ENCODE results near the gene LAD1. TPM values are rescaled to one million over a fixed set of nuclear protein-coding genes. Genes with fewer than 3 reads are reported as not detected.

LAD1 gene
- polyA plus RNA-seq, 1 donor from 2014 or later, result not detected

GRCh38 chr1:201347498-201348210 is 51.5 kb downstream of the LAD1 start:
- Histone ChIP-seq H3K4me3 (ENCODE audit: low read length) (no peak overlapping the region), H3K9ac (ENCODE audit: low read length) (no peak overlapping the region), H3K36me3 (ENCODE audit: insufficient read depth, low read length) (no peaks in the 10 kb centered on the region), H3K79me2 (replicated peaks; ENCODE audit: insufficient read depth, low read length) (no peaks in the 10 kb centered on the region), H3K9me2 (ENCODE audit: insufficient read depth, low read length) (no peaks in the 10 kb centered on the region), H3K9me3 (ENCODE audit: low read length) (no peaks in the 10 kb centered on the region), H2AFZ (ENCODE audit: low read depth, low read length) (no peak overlapping the region), H3K27ac (ENCODE audit: low read length) (no peak overlapping the region), H4K20me1 (ENCODE audit: insufficient read depth) (no peaks in the 10 kb centered on the region), H3K4me2 (ENCODE audit: low read length) (no peak overlapping the region), H3K27me3 (ENCODE audit: insufficient read depth, low read depth, low read length) (no peaks in the 10 kb centered on the region), H3F3A (ENCODE audit: insufficient read depth, low read length, poor library complexity, severe bottlenecking) (no peaks in the 10 kb centered on the region)
- TF ChIP-seq RAD21 (conservative IDR thresholded peaks at IDR 0.05) (no peak), EZH2 (IDR thresholded peaks at IDR 0.05; ENCODE audit: borderline replicate concordance, insufficient read depth, low read length, poor library complexity, severe bottlenecking) (no peak), SMC3 (conservative IDR thresholded peaks at IDR 0.05; ENCODE audit: poor library complexity) (no peak), REST (IDR thresholded peaks at IDR 0.05; ENCODE audit: borderline replicate concordance) (no peak), CTCF (IDR thresholded peaks at IDR 0.05; ENCODE audit: poor library complexity, severe bottlenecking) (no peak), TAF1 (IDR thresholded peaks at IDR 0.05; ENCODE audit: low read depth) (no peak), MXI1 (conservative IDR thresholded peaks at IDR 0.05; ENCODE audit: poor library complexity, severe bottlenecking) (no peak), EP300 (conservative IDR thresholded peaks at IDR 0.05; ENCODE audit: poor library complexity, severe bottlenecking) (no peak), POLR2AphosphoS5 (IDR thresholded peaks at IDR 0.05) (no peak)

- Histone ChIP-seq H3K27ac (ENCODE audit: low read length) (no peak overlapping the region), H4K20me1 (ENCODE audit: insufficient read depth) (no peaks in the 10 kb centered on the region), H3K9me2 (ENCODE audit: insufficient read depth, low read length) (no peaks in the 10 kb centered on the region), H3K79me2 (replicated peaks; ENCODE audit: insufficient read depth, low read length) (no peaks in the 10 kb centered on the region), H3K4me3 (ENCODE audit: low read length) (no peak overlapping the region), H3K9me3 (ENCODE audit: low read length) (no peaks in the 10 kb centered on the region), H2AFZ (ENCODE audit: low read depth, low read length) (no peak overlapping the region), H3K36me3 (ENCODE audit: insufficient read depth, low read length) (no peaks in the 10 kb centered on the region), H3K9ac (ENCODE audit: low read length) (no peak overlapping the region), H3K4me2 (ENCODE audit: low read length) (no peak overlapping the region), H3F3A (ENCODE audit: insufficient read depth, low read length, poor library complexity, severe bottlenecking) (no peaks in the 10 kb centered on the region), H3K27me3 (ENCODE audit: insufficient read depth, low read depth, low read length) (no peaks in the 10 kb centered on the region)
- no peak for TF ChIP-seq SMC3 (conservative IDR thresholded peaks at IDR 0.05; ENCODE audit: poor library complexity)
- TF ChIP-seq EP300 (conservative IDR thresholded peaks at IDR 0.05; ENCODE audit: poor library complexity, severe bottlenecking), result no peak
- no peak for TF ChIP-seq EZH2 (IDR thresholded peaks at IDR 0.05; ENCODE audit: borderline replicate concordance, insufficient read depth, low read length, poor library complexity, severe bottlenecking)
- TF ChIP-seq REST (IDR thresholded peaks at IDR 0.05; ENCODE audit: borderline replicate concordance), result no peak
- no peak for TF ChIP-seq POLR2AphosphoS5 (IDR thresholded peaks at IDR 0.05)
- no peak for TF ChIP-seq RAD21 (conservative IDR thresholded peaks at IDR 0.05)
- TF ChIP-seq MXI1 (conservative IDR thresholded peaks at IDR 0.05; ENCODE audit: poor library complexity, severe bottlenecking), result no peak
- no peak for TF ChIP-seq CTCF (IDR thresholded peaks at IDR 0.05; ENCODE audit: poor library complexity, severe bottlenecking)
- TF ChIP-seq TAF1 (IDR thresholded peaks at IDR 0.05; ENCODE audit: low read depth), result no peak
Measured at GRCh38 chr1:201346987-201347386, 52.1 kb downstream of the LAD1 start.

Measured in neural cell (in vitro differentiated cells).